Endometrium (tissue), 2 donors: ENCODE results near the gene CXCL16.
"Not testable (repeated sequence)": the region's sequence is repeated elsewhere in the genome, so short reads cannot be mapped to it uniquely, and the experiment has no call there.

Experiments used
- FAIRE-seq: peaks from 2 replicates; lab custom pipeline; 2012; peaks lifted over from hg19 to GRCh38; lab: Jason Lieb, UNC
- donor health status: control.
- donor health status: control.

Gene CXCL16

GRCh38 chr17:4720787-4721186, 18.9 kb downstream of the CXCL16 start:
- no peak for FAIRE-seq

GRCh38 chr17:4719684-4720221, 20.0 kb downstream of the CXCL16 start:
- FAIRE-seq: no peak

- FAIRE-seq: no peak
Observed at GRCh38 chr17:4719146-4719545, 20.6 kb downstream of the CXCL16 start.

GRCh38 chr17:4718276-4718675, 21.5 kb downstream of the CXCL16 start:
- no peak for FAIRE-seq

- no peak for FAIRE-seq
Observed at GRCh38 chr17:4717791-4718190, 21.9 kb downstream of the CXCL16 start.

GRCh38 chr17:4716081-4716480, 23.6 kb downstream of the CXCL16 start:
- FAIRE-seq: no peak

GRCh38 chr17:4715063-4715744, 24.5 kb downstream of the CXCL16 start:
- FAIRE-seq: no peak

- FAIRE-seq: not testable (repeated sequence)
Observed at GRCh38 chr17:4714340-4715062, 25.2 kb downstream of the CXCL16 start.

GRCh38 chr17:4712526-4712925, 27.2 kb downstream of the CXCL16 start:
- FAIRE-seq: no peak

GRCh38 chr17:4711661-4712181, 28.0 kb downstream of the CXCL16 start:
- no peak for FAIRE-seq

GRCh38 chr17:4710693-4711634, 28.8 kb downstream of the CXCL16 start:
- FAIRE-seq: no peak

GRCh38 chr17:4709794-4710692, 29.7 kb downstream of the CXCL16 start, which contains the start of gene ARRB2:
Gene ARRB2 (plus strand): TSS chr17:4710632. CDS start chr17:4710722, 90 bp downstream.
- FAIRE-seq: peak; percentile 61

GRCh38 chr17:4708436-4708835, 31.3 kb downstream of the CXCL16 start:
- FAIRE-seq: no peak

- FAIRE-seq: no peak
Observed at GRCh38 chr17:4706121-4706520, 33.6 kb downstream of the CXCL16 start.

- FAIRE-seq: no peak
Observed at GRCh38 chr17:4704991-4705390, 34.7 kb downstream of the CXCL16 start.

GRCh38 chr17:4704574-4704907, 35.2 kb downstream of the CXCL16 start:
- not testable (repeated sequence) for FAIRE-seq

- no peak for FAIRE-seq
Observed at GRCh38 chr17:4703330-4703691, 36.4 kb downstream of the CXCL16 start.

GRCh38 chr17:4701116-4701515, 38.6 kb downstream of the CXCL16 start:
- no peak for FAIRE-seq

GRCh38 chr17:4699401-4700056, 40.2 kb downstream of the CXCL16 start:
- FAIRE-seq: not testable (repeated sequence)

GRCh38 chr17:4696437-4696805, 43.3 kb downstream of the CXCL16 start:
- FAIRE-seq: no peak

GRCh38 chr17:4693416-4693815, 46.3 kb downstream of the CXCL16 start:
- FAIRE-seq: no peak
